Pancreas (tissue), 10 donors: Measurements from ENCODE around the gene PISD. TPM values are rescaled to one million over a fixed set of nuclear protein-coding genes. Genes with fewer than 3 reads are reported as not detected.

ENCODE experiments used
- ATAC-seq, 4 donors: fragments of 200-7000 bp; cut with Tn5 transposase; one replicate each; pipeline versions ENCODE4 v1.8.0 to v1.9.1; 2020; ENCODE audit warnings: mild to moderate bottlenecking in 4 of 4, moderate library complexity in 4 of 4
- DNase-seq, 6 donors: peaks; one replicate each; pipeline ENCODE4 v3.0.0-alpha.2; 2020
- FAIRE-seq: peaks from 2 replicates; lab custom pipeline; 2012; peaks lifted over from hg19 to GRCh38; lab: Jason Lieb, UNC
- H3K27ac ChIP-seq, 4 donors: fragments of 200-600 bp; sonication (generic); 1 replicate in 3 of 4; 2 replicates in 1 of 4; pipeline versions ENCODE4 v1.5.0 to v1.8.0; 2020
- H3K27me3 ChIP-seq, 4 donors: fragments of 200-600 bp; one replicate each; pipeline ENCODE4 v1.8.0; 2021
- H3K36me3 ChIP-seq, 3 donors: fragments of 200-600 bp; sonication (generic) in 1 of 3; one replicate each; pipeline versions ENCODE4 v1.5.0 to v1.8.0; 2020 to 2021
- H3K4me1 ChIP-seq, 3 donors: fragments of 200-600 bp; one replicate each; pipeline ENCODE4 v1.8.0; 2021
- H3K4me3 ChIP-seq, 4 donors: fragments of 200-600 bp; sonication (generic) in 2 of 4; one replicate each; pipeline versions ENCODE4 v1.5.0 to v1.8.0; 2020 to 2021
- H3K9me3 ChIP-seq, 4 donors: fragments of 200-600 bp; one replicate each; pipeline ENCODE4 v1.8.0; 2021
- CTCF ChIP-seq, 4 donors: fragments of 200-600 bp; sonication (generic) in 3 of 4; IDR thresholded peaks; one replicate each; pipeline versions ENCODE4 v1.5.0 to v1.8.0; 2021; ENCODE audit warnings: antibody characterized with exemption in 4 of 4
- WGBS, 2 donors: extraction: QIAGEN DNeasy Blood & Tissue Kit; methylation state at CpG; one replicate each; pipeline ENCODE4 v1.1.7; 2013; 5-methylcytosine and 5-hydroxymethylcytosine counted together
- intact Hi-C, 3 donors: fragments of 100-400 bp; cut with DNase I; formaldehyde crosslinking; loops; one replicate each; pipeline versions ENCODE4 v1.11.1 to v1.14.2; 2022
- polyA plus RNA-seq, 2 donors: library from polyadenylated mRNA; stranded (reverse); fragments of 200-250 nt; gene quantifications; one replicate each; pipeline ENCODE4 v1.2.3, GENCODE V29; 2013
- total RNA-seq, 6 donors: library from RNA; stranded (reverse); fragmentation: NEBNext Ultra II Directional in 4 of 6; extraction: Animal tissue kit (Norgen Biotek cat#: 25700) in 4 of 6; gene quantifications; one replicate each; pipeline versions ENCODE4 v1.2.1 to v1.2.4, GENCODE V29; 2021 to 2023
- donor health status: healthy with polysubstance abuse.
- donor health status: DM: no; HTN: no; CAD: no; lungs with moderate emphysema.
- donor health status: DM: no; HTN: no; CAD: no.
- donor health status: control.
- donor health status: control.
- donor health status: Bipolar disorder and iron deficiency.
- donor health status: DM: yes; HTN: yes; CAD: no.
- donor health status: DM: no; HTN: no; CAD: no.
- donor health status: DM: no; HTN: no; CAD: no.
- donor health status: DM: yes; HTN: yes; CAD: no.

The PISD gene
- total and polyA plus RNA-seq, 8 donors: 11.6 to 48.3 (median 19.2) TPM

GRCh38 chr22:31615940-31616314, 46.1 kb downstream of the PISD start:
- FAIRE-seq (no peak), ATAC-seq (peak in 1 of 4 donors; percentile 4), DNase-seq (no peak)
- Histone ChIP-seq H3K27ac (no peak overlapping the region), H3K27me3 (no peaks in the 10 kb centered on the region), H3K36me3 (peaks cover 0 to 19% (median 8%) of the 10 kb centered on the region in 3 donors), H3K9me3 (no peaks in the 10 kb centered on the region), H3K4me3 (no peak overlapping the region), H3K4me1 (no peaks in the 10 kb centered on the region)
- 66 to 67% methylated on average over 4 of the region's 4 CpGs for WGBS, 2 donors
- intact Hi-C loops: no loop called here
- TF ChIP-seq CTCF (IDR thresholded peaks at IDR 0.05): no peak

GRCh38 chr22:31615491-31615860, 46.5 kb downstream of the PISD start:
- FAIRE-seq: no peak
- H3K4me1 ChIP-seq: no peaks in the 10 kb centered on the region
- no peaks in the 10 kb centered on the region for H3K9me3 ChIP-seq
- H3K4me3 ChIP-seq: no peak overlapping the region
- DNase-seq: no peak
- H3K27me3 ChIP-seq: no peaks in the 10 kb centered on the region
- H3K27ac ChIP-seq: no peak overlapping the region
- no peak for ATAC-seq
- peaks cover 0 to 14% (median 8%) of the 10 kb centered on the region in 3 donors for H3K36me3 ChIP-seq
- TF ChIP-seq CTCF (IDR thresholded peaks at IDR 0.05): no peak
- intact Hi-C loops: no loop called here
- WGBS, 2 donors: 82 to 90% methylated on average over 4 of the region's 4 CpGs

DNA sequence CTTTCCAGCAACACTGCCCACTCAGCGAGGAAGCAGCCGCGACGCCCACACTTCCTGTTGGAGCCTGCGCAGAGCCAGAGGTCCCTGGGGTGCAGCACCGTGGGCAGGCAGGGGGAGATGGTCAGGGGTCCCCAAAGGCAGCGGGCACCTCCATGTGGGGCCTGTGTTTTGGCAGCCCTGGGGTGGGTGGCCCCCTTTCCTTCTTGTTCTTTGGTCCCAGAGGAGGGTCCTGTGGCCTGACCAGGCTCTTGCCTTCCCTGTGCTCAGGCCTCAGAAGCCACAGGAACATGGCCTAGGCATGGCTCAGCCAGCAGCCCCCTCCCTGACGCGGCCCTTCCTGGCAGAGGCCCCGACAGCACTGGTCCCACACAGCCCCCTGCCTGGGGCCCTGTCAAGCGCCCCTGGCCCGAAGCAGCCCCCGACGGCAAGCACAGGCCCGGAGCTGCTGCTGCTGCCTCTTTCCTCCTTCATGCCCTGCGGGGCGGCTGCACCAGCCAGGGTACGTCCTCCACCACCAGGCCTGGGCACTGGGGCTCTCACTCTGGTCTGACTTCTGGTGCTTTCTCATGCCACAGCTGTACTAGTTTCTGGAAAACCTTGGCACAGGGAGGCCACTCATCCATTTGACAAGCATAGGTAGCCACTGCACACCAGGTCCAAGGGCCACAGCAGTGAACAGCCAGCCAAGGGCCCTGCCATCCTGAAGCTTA, 47.1 kb downstream of the PISD start:
- TF ChIP-seq CTCF (IDR thresholded peaks at IDR 0.05): no peak
- WGBS, 2 donors: 81 to 93% methylated on average over 16 to 18 of the region's 18 CpGs
- peak in 1 of 6 donors; percentile 75 for DNase-seq
- Histone ChIP-seq H3K9me3 (no peaks in the 10 kb centered on the region), H3K4me3 (no peak overlapping the region), H3K36me3 (peaks cover 0 to 9% (median 8%) of the 10 kb centered on the region in 3 donors), H3K27me3 (no peaks in the 10 kb centered on the region), H3K27ac (no peak overlapping the region), H3K4me1 (no peaks in the 10 kb centered on the region)
- intact Hi-C loops: no loop called here
- ATAC-seq: no peak
- FAIRE-seq: no peak

- Histone ChIP-seq H3K27me3 (no peaks in the 10 kb centered on the region), H3K4me1 (no peaks in the 10 kb centered on the region), H3K4me3 (no peak overlapping the region), H3K27ac (no peak overlapping the region), H3K36me3 (peaks cover 0 to 4% (median 2%) of the 10 kb centered on the region in 3 donors), H3K9me3 (no peaks in the 10 kb centered on the region)
- FAIRE-seq (no peak), ATAC-seq (no peak), DNase-seq (no peak)
- no peak for TF ChIP-seq CTCF (IDR thresholded peaks at IDR 0.05)
- WGBS, 2 donors: 74 to 76% methylated on average over 10 of the region's 10 CpGs
- intact Hi-C loops: no loop called here
Observed at GRCh38 chr22:31613904-31614296, 48.1 kb downstream of the PISD start.

GRCh38 chr22:31613286-31613903, 48.6 kb downstream of the PISD start:
- Histone ChIP-seq H3K27ac (no peak overlapping the region), H3K4me1 (no peaks in the 10 kb centered on the region), H3K36me3 (no peaks in the 10 kb centered on the region), H3K9me3 (no peaks in the 10 kb centered on the region), H3K27me3 (no peaks in the 10 kb centered on the region), H3K4me3 (no peak overlapping the region)
- DNase-seq (peak in 1 of 6 donors; percentile 67), FAIRE-seq (no peak), ATAC-seq (peak in 1 of 4 donors; percentile 4)
- intact Hi-C loops: no loop called here
- TF ChIP-seq CTCF (IDR thresholded peaks at IDR 0.05): no peak
- WGBS, 2 donors: 89 to 90% methylated on average over 22 to 23 of the region's 23 CpGs
